Activated CD4-positive, alpha-beta T cell treated with anti-CD3 and anti-CD28 coated beads, Interleukin-2, amount 10 ng/mL, durations not matched to agents 24 days and 14 days (primary cell): Measurements from ENCODE around the gene DCDC2C. TPM values are rescaled to one million over a fixed set of nuclear protein-coding genes. Genes with fewer than 3 reads are reported as not detected.
"Not testable (repeated sequence)": the region's sequence is repeated elsewhere in the genome, so short reads cannot be mapped to it uniquely, and the experiment has no call there.

ENCODE experiments used
- DNase-seq: peaks from one replicate; pipeline ENCODE4 v3.0.0; 2022
- H3K27ac Mint-ChIP-seq: one replicate; pipeline ENCODE4 v1.8.0; 2022; ENCODE audit warnings: mild to moderate bottlenecking, mixed read lengths
- H3K27me3 Mint-ChIP-seq: one replicate; pipeline ENCODE4 v1.8.0; 2022; ENCODE audit warnings: mixed read lengths
- H3K36me3 Mint-ChIP-seq: one replicate; pipeline ENCODE4 v1.8.0; 2022; ENCODE audit warnings: low read depth, mild to moderate bottlenecking, mixed read lengths
- H3K4me1 Mint-ChIP-seq: one replicate; pipeline ENCODE4 v1.8.0; 2021; ENCODE audit warnings: mixed read lengths
- H3K4me3 Mint-ChIP-seq: one replicate; pipeline ENCODE4 v1.8.0; 2022; ENCODE audit warnings: mild to moderate bottlenecking, moderate library complexity, mixed read lengths
- H3K9me3 Mint-ChIP-seq: one replicate; pipeline ENCODE4 v1.8.0; 2021; ENCODE audit warnings: mixed read lengths
- intact Hi-C: fragments of 100-400 bp; cut with micrococcal nuclease; formaldehyde crosslinking; loops from one replicate; pipeline ENCODE4 v1.15.1; 2023
- total RNA-seq: library from RNA; stranded (reverse); gene quantifications from 2 replicates; pipeline ENCODE4 v1.2.3, GENCODE V29; 2022

The DCDC2C gene, protein sequence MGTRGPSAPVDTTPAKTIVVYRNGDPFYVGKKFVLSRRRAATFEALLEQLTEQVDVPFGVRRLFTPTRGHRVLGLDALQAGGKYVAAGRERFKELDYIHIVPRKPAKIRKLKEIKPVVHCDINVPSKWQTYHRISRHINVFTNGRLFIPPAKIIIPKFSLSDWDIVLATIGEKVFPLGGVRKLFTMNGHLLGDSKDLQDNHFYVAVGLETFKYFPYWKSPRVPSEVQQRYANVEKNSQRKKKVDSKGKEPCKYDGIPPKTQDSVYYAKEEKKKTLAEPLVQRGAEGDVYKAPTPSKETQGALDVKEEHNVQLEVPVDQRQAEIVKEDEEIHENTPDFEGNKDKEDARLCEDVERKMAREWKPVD
- not detected in 2 replicates for total RNA-seq

DNA sequence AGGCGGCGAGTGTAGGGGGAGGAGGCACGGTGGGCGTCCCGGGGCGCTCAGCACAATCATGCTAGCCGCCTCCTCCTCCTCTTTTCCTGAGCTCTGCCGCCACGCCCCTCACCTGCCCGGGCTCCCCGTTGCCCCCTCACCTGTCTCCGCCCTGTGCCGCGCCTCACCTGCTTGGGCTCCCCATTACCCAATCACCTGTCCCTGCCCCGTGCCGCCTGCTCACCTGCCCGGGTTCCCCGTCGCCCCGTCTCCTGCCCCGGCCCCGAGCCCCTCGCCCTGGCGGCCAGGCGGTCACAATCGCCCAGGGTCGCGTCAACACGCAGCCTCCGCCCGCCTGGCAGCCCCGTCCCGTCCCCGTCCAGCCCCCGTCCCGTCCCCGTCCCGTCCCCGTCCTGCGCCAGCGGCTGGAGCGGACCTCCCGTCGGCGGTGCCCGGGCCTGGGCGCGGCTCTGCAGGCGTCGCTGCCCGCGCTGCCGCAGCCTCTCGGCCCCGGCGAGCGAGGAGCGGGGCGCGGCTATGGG lies at the start of gene DCDC2C:
Gene DCDC2C, plus strand, starts transcription at position 340 of the 521 bp plus-strand sequence. Its CDS starts 177 bp downstream, at position 517.
- no peak for DNase-seq
- no peaks in the 10 kb centered on the region for H3K4me1 Mint-ChIP-seq
- peaks cover 23% of the 10 kb centered on the region for H3K27me3 Mint-ChIP-seq
- H3K4me3 Mint-ChIP-seq = no peak within 1 kb of the TSS
- intact Hi-C loops = no loop called here
- no peak within 1 kb of the TSS for H3K27ac Mint-ChIP-seq
- H3K9me3 Mint-ChIP-seq = no peaks in the 10 kb centered on the region
- H3K36me3 Mint-ChIP-seq = no peaks in the 10 kb centered on the region

DNA sequence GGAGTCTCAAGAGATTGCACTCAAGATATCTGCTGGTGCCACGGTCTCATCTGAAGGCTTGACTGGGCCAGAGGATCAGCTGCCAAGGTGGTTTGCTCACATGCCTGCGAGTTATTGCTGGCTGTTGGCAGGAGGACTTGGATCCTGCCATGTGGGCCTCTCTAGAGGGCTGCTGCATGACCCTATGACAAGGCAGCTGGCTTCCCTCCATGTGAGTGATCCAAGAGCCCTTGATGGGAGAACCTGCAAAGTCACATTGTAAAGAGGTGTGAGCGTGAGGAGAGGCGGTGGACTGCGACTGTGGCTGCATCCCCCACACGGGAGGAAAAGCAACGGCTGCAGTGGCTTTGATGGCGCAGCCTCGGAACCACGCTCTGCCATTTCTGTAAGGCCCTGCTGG lies 49.4 kb upstream of the DCDC2C start:
- intact Hi-C loops = loop anchor here (5.0 kb wide), 1 partner anchor 192 kb away; no protein-coding TSS in a partner anchor

DNA sequence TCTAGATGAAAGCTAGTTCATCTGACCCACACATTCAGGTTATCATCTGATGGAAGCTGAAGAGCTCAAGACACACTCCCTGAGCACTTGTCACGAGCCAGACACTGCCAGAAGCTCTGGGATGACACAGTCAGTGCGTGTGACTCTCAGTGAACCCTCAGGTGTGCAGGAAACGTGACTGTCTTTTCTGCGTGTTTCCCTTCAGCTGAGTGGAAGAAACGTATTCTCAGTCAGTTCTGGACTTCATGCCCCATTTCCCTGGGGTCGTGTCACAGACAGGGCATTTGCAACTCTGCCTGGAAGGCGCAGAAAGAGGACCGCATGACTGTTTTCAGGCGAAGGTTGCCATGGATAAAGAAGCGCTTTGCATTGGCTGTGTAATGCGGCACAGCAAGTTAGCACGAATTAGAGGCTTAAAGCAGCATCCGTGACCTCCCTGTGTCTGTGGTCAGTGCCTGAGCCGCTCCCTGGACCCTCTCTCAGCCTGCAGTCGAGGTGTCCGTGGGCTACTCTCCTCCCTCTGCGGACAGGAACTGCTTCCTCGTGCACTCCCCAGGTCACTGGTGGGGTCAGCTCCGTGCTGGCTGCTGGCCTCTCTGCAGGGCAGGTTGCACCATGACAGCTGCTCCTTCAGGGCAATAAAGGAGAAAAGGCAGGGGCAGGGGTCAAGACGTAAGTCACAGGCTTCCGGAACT lies 48.7 kb upstream of the DCDC2C start:
- Mint-ChIP-seq H3K4me1 (peaks cover 12% of the 10 kb centered on the region), H3K36me3 (no peaks in the 10 kb centered on the region), H3K9me3 (no peaks in the 10 kb centered on the region), H3K4me3 (no peak overlapping the region), H3K27ac (no peak overlapping the region), H3K27me3 (peaks cover 4% of the 10 kb centered on the region)
- intact Hi-C loops = loop anchor here (5.0 kb wide), 1 partner anchor 192 kb away; no protein-coding TSS in a partner anchor
- DNase-seq = no peak

More for the DNA sequence above, 49.4 kb upstream of the DCDC2C start:
- Mint-ChIP-seq H3K36me3 (no peaks in the 10 kb centered on the region), H3K4me3 (no peak overlapping the region), H3K27ac (no peak overlapping the region), H3K4me1 (peaks cover 12% of the 10 kb centered on the region), H3K27me3 (peaks cover 4% of the 10 kb centered on the region), H3K9me3 (no peaks in the 10 kb centered on the region)
- no peak for DNase-seq

DNA sequence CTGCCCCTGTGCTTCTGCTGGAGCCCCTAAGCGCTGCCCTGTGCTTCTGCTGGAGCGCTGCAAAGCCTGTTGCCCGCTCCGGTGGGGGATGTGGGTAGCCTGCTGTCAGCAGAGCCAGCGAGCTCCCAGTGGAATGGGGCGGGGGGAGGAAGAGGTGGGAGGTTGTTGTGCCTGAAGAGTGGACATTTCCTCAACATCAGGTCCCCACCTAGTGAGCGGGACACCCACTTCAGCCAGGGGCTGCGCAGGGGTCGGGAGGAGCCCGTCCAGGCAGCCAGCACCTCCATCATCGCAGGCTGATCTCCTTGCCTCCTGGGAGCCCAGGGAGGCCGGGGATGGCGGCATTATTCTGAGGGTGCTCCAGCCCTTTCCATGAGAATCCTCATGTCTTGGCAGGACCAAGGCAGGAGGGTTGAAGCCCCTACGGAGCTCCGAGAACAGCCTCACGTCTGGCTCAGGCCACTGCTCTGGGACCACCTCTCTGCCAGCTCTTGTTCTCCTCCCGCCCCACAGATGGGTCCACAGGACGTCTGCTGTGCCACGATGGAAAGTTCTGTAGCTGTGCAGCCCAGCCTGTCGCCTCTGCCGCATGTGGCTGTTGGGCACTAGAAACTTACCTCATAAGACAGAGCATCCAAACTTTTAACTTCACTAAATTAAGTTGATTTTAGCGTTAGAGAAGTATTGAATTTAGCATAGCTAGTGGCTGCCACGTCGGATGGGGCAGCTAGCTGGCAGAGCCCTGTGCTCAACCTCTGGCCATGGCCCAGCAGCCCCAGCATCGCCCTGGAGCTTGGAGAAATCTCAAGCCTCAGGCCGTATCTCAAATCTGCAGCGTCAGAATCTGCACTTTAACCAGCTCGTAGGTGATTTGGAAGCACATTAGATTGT lies 47.3 kb upstream of the DCDC2C start:
- H3K27ac Mint-ChIP-seq = no peak overlapping the region
- intact Hi-C loops = no loop called here
- no peaks in the 10 kb centered on the region for H3K9me3 Mint-ChIP-seq
- no peaks in the 10 kb centered on the region for H3K36me3 Mint-ChIP-seq
- H3K4me3 Mint-ChIP-seq = no peak overlapping the region
- peaks cover 1% of the 10 kb centered on the region for H3K27me3 Mint-ChIP-seq
- DNase-seq = no peak
- H3K4me1 Mint-ChIP-seq = peaks cover 10% of the 10 kb centered on the region

DNA sequence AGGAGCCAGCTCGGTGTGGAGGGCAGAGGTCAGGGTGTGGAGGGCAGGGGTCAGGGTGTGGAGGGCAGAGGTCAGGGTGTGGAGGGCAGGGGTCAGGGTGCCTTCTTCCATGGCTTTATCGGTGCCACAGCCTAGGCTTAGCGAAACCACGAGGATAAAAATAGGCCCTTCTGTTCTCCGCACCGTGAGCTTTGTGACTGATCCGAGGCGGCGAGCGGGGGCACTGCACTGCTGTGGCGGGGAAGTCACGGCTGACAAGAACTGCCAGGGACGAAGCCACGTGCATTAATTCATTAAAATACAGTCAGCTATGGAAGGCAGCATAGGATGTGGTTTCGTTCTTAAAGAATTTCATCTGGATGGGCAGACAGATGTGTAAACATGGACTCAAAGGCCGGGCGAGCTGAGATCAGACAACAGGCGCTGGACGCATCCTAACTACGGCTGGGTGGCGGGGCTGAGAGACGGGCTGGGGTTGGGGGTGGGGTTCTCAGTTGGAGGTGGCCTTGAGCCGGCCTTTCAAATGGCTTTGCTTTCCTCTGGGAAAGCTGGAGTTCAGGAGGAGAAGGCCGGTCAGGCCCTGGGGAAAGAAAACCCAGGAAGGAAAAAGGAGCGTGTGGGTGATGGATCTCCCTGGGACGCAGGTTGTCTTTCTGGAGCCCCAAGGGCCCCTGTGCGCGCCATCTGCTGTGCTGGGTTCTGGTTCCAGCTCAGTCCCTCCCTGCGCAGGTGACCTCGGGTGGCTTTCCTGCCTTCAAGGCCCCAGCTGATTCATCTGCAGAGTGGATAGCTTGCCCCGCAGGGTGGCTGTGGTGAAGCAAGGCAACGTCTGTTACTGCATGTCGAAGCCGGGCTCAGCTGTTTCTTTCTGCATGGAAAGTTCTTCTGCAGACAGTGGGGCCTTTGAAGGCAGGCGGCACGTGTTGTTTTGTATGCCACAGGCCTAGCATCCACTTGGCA lies 46.3 kb upstream of the DCDC2C start:
- Mint-ChIP-seq H3K4me3 (no peak overlapping the region), H3K4me1 (peaks cover 3% of the 10 kb centered on the region), H3K9me3 (no peaks in the 10 kb centered on the region), H3K27ac (no peak overlapping the region), H3K27me3 (peaks cover 1% of the 10 kb centered on the region), H3K36me3 (no peaks in the 10 kb centered on the region)
- no peak for DNase-seq
- intact Hi-C loops = no loop called here

DNA sequence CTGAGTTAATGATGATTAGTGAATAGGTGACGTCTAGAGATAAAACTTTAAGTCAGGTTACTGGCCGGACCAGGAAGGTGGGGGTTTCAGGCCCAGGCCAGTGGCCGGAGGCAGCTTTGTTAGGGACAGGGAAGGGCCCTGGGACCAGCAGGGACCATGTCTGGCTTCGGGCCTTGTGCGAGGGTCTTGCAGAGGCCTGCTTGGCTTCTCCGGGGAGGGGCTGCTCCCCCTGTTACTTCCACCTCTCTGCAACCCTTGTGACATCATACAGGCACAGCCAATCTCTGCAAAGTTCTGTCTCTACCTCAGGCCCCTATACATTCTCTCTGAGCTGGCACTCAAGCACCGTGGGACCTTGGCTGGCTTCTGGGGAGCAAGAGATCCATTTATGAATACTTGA lies 45.5 kb upstream of the DCDC2C start, which contains the start of gene ALLC:
Gene ALLC, plus strand, starts transcription at position 320 of the 400 bp plus-strand sequence. CDS start 12,958 bp downstream, outside the sequence.
- Mint-ChIP-seq H3K9me3 (no peaks in the 10 kb centered on the region), H3K4me1 (peaks cover 2% of the 10 kb centered on the region), H3K4me3 (no peak within 1 kb of the TSS), H3K27ac (no peak within 1 kb of the TSS), H3K27me3 (peaks cover 1% of the 10 kb centered on the region), H3K36me3 (no peaks in the 10 kb centered on the region)
- intact Hi-C loops = no loop called here
- no peak for DNase-seq

DNA sequence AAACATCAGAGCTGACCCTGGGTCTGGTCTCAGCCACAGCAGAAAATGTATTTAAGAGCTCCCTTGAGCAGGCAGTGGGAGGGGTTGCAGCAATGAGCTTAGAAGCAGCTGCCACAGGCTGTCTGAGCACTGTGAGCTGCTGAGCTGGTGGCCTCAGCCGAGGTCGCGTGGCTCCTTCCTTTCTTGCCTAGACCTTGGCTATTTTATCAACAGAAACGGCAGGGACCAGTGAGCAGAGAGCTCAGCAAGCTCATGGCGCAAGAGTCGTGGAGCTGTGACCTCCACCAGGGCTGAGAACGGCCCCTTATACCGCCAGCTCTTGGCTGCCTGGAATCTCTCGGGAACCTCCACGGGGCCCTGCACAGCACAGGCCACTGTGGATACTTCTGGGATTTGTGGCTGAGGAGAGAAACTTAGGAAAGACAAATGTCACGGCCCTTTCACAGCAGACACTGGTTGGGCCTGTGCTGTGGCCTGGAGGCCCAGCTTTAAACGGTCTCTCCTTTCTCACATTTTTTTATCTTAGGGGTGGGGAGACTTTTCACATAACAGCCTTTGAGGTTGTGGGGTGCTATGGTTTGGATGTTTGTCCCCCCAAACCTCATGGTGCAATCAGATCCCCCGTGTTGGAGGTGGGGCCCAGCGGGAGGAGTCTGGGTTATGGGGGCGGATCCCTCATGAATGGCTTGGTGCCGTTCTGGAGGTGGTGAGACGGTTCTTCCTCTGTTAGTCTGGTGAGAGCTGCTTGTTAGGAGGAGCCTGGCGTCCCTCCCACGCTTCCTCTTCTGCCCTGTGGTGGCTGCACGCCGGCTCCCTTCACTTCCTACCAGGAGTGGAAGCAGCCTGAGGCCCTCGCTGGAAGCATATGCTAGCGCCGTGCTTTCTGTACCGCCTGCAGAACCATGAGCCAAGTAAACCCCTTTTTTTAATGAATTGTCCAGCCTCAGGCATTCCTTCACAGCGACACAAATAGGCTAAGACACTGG lies 43.6 kb upstream of the DCDC2C start:
- intact Hi-C loops = no loop called here
- Mint-ChIP-seq H3K4me3 (no peak overlapping the region), H3K27ac (no peak overlapping the region), H3K27me3 (no peaks in the 10 kb centered on the region), H3K36me3 (no peaks in the 10 kb centered on the region), H3K9me3 (no peaks in the 10 kb centered on the region), H3K4me1 (peaks cover 2% of the 10 kb centered on the region)
- no peak for DNase-seq

DNA sequence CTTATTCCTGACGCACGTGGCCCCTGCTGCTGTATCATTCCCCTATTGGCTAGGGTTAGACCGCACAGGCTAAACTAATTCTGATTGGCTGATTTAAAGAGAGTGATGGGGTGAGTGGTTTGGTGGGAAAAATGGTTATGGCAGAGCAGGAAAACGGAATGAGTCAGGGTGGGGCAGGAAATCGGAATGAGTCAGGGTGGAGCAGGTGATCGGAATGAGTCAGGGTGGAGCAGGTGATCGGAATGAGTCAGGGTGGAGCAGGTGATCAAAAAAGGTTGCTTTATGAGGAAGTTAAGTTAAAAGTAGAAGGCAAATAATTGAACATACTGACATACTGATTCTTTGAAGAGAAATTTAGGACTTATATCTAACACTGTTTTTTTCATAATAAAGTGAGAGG lies 42.7 kb upstream of the DCDC2C start:
- H3K27me3 Mint-ChIP-seq, H3K36me3 Mint-ChIP-seq, H3K4me3 Mint-ChIP-seq, intact Hi-C loops, H3K4me1 Mint-ChIP-seq, DNase-seq, H3K9me3 Mint-ChIP-seq: not testable (repeated sequence)
- peak overlapping the region; percentile 3 for H3K27ac Mint-ChIP-seq

DNA sequence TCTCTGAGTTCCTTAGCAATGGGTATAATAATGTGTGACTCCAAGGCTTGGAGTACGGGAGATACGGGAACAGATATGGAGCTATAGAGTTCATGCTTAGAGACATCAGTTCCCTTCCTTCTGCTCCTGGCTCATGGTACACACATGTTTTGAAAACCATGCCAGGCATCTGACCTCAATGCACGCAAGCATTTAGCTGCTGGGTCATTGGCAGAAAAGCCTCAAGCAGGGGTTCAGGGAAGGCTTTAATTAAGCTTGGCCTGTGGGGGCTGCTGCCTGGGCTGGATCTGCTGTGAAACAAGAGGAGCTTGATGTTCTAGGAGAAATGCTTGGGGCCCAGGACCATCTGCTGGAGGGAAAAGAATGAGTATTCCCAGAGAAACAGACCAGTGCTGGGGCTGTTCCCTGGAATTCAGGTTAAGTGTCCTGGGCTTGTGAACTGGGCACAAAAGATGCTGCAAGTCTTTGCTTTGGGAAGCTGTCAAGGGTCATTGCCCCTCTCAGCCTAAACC lies 42.2 kb upstream of the DCDC2C start:
- no peak overlapping the region for H3K4me3 Mint-ChIP-seq
- intact Hi-C loops = no loop called here
- H3K36me3 Mint-ChIP-seq = no peaks in the 10 kb centered on the region
- peaks cover 2% of the 10 kb centered on the region for H3K4me1 Mint-ChIP-seq
- H3K27ac Mint-ChIP-seq = no peak overlapping the region
- no peaks in the 10 kb centered on the region for H3K9me3 Mint-ChIP-seq
- no peak for DNase-seq
- H3K27me3 Mint-ChIP-seq = no peaks in the 10 kb centered on the region

DNA sequence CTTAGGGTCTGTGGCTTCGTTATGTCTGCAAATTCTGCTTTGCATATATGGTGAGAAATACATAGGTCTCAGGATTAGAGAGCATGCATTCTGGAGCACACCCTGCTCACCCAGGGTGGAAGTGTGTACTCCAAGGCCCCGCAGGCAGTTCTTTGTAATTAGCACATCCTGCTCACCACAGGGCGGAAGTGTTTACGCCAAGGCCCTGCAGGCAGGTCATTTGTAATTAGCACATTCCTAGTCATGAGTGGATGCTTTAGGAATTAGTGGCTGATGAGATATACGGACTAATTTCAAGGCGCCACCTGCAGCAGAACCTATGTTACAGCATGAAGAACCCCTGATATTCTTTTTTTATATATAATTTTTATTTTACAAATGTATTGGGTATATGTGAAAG lies 41.1 kb upstream of the DCDC2C start:
- intact Hi-C loops = no loop called here
- Mint-ChIP-seq H3K27ac (no peak overlapping the region), H3K9me3 (no peaks in the 10 kb centered on the region), H3K36me3 (no peaks in the 10 kb centered on the region), H3K4me1 (peaks cover 2% of the 10 kb centered on the region), H3K27me3 (no peaks in the 10 kb centered on the region), H3K4me3 (no peak overlapping the region)
- no peak for DNase-seq

DNA sequence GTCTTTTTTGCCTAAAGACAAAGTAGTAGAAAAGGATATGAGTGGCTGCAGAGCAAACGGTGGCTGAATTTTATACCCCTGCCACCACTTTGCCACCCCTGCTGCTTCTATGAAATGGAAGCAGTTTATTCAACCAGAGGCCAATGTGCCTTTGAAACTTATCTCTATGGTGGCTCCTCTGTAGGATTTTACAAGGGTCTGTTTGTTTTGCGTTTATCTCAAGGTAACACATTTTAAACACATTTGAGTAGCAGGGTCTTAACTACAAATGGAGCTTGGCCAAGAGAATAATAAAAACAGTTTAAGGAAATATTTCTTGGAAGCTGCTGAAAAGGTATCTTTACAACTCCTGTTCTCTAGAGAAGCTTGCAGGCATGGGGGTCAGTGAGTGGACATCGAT lies 39.3 kb upstream of the DCDC2C start:
- Mint-ChIP-seq H3K4me3 (no peak overlapping the region), H3K4me1 (peaks cover 2% of the 10 kb centered on the region), H3K9me3 (no peaks in the 10 kb centered on the region), H3K27ac (no peak overlapping the region), H3K27me3 (no peaks in the 10 kb centered on the region), H3K36me3 (no peaks in the 10 kb centered on the region)
- intact Hi-C loops = no loop called here
- DNase-seq = no peak

DNA sequence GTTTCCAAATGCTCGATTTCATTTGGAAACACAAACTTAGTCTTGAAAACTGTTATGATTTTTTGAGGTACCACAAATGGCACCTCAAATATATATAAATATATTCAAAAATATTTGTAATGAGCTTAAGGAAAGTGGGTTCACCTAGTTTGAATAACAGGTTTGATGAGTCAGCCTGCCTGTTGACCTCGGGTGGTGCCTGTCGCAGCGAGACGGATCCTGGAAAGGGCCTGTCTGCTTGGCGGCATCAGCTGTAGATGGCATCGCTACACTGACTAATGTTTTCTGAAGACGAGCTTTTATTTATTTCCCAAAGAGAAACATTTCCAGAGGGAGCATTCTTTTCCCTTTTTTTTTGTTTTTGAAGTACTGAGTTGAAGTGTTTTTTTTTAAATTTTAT lies 38.5 kb upstream of the DCDC2C start:
- intact Hi-C loops = no loop called here
- Mint-ChIP-seq H3K36me3 (no peaks in the 10 kb centered on the region), H3K27ac (no peak overlapping the region), H3K4me3 (no peak overlapping the region), H3K27me3 (no peaks in the 10 kb centered on the region), H3K4me1 (peaks cover 2% of the 10 kb centered on the region), H3K9me3 (no peaks in the 10 kb centered on the region)
- DNase-seq = no peak
